GM06990 (cell line): Measurements from ENCODE around the gene GLTPD2.

Experiments
- DNase-seq: peaks from one replicate; pipeline ENCODE4 v3.0.0-alpha.2; 2011; ENCODE audit not compliant: insufficient read length; ENCODE audit errors: extremely low read depth
- H3K27me3 ChIP-seq: replicated peaks from 2 replicates; pipeline ENCODE4 v1.6.0; 2011; ENCODE audit warnings: low read length; ENCODE audit not compliant: control insufficient read depth, insufficient read depth
- H3K36me3 ChIP-seq: 2 replicates; pipeline ENCODE4 v1.5.1; 2011; ENCODE audit warnings: low read length; ENCODE audit not compliant: control insufficient read depth, insufficient read depth
- H3K4me3 ChIP-seq: replicated peaks from 2 replicates; pipeline ENCODE4 v1.5.1; 2011; ENCODE audit warnings: low read depth, mild to moderate bottlenecking, control low read depth, low read length
- CTCF ChIP-seq: IDR thresholded peaks from 2 replicates; pipeline ENCODE4 v1.5.1; 2011; ENCODE audit warnings: low read length, control low read depth, mild to moderate bottlenecking, inconsistent platforms; ENCODE audit not compliant: insufficient read depth, poor library complexity, severe bottlenecking

The GLTPD2 gene

GRCh38 chr17:4790705-4791088, 1.9 kb downstream of the GLTPD2 start:
- no peak for DNase-seq
- peak overlapping the region; percentile 54 for H3K4me3 ChIP-seq
- no peak for TF ChIP-seq CTCF
- no peaks in the 10 kb centered on the region; the same call in none of the 2 replicates for H3K27me3 ChIP-seq
- no peaks in the 10 kb centered on the region for H3K36me3 ChIP-seq

GRCh38 chr17:4795168-4795567, 6.4 kb downstream of the GLTPD2 start:
- H3K4me3 ChIP-seq, result no peak overlapping the region
- DNase-seq, result no peak
- no peak for TF ChIP-seq CTCF
- H3K36me3 ChIP-seq, result peaks cover 12% of the 10 kb centered on the region
- H3K27me3 ChIP-seq, result no peaks in the 10 kb centered on the region

GRCh38 chr17:4796552-4796920, 7.8 kb downstream of the GLTPD2 start:
- peaks cover 12% of the 10 kb centered on the region for H3K36me3 ChIP-seq
- H3K27me3 ChIP-seq, result no peaks in the 10 kb centered on the region
- no peak for DNase-seq
- no peak for TF ChIP-seq CTCF
- H3K4me3 ChIP-seq, result peak overlapping the region; percentile 97

- TF ChIP-seq CTCF, result no peak
These were observed 11.9 kb downstream of the GLTPD2 start for GRCh38 chr17:4800462-4801196.

GRCh38 chr17:4802228-4802627, 13.5 kb downstream of the GLTPD2 start, which contains the start of gene C17orf114:
Gene C17orf114, minus strand, starts transcription at chr17:4802328.
- Histone ChIP-seq H3K36me3 (peaks cover 12% of the 10 kb centered on the region), H3K4me3 (no peak within 1 kb of the TSS), H3K27me3 (no peaks in the 10 kb centered on the region)
- TF ChIP-seq CTCF, result no peak
- DNase-seq, result no peak

More at GRCh38 chr17:4800462-4801196, 11.9 kb downstream of the GLTPD2 start:
- Histone ChIP-seq H3K27me3 (no peaks in the 10 kb centered on the region), H3K36me3 (peaks cover 12% of the 10 kb centered on the region), H3K4me3 (no peak overlapping the region)
- DNase-seq, result no peak

- Histone ChIP-seq H3K36me3 (peaks cover 2% of the 10 kb centered on the region), H3K4me3 (peak overlapping the region; percentile 66), H3K27me3 (no peaks in the 10 kb centered on the region)
- DNase-seq, result no peak
- TF ChIP-seq CTCF, result no peak
These were observed 17.7 kb downstream of the GLTPD2 start for GRCh38 chr17:4806456-4806776.
